ENCODE results near the gene WDPCP.

WDPCP gene

DNA sequence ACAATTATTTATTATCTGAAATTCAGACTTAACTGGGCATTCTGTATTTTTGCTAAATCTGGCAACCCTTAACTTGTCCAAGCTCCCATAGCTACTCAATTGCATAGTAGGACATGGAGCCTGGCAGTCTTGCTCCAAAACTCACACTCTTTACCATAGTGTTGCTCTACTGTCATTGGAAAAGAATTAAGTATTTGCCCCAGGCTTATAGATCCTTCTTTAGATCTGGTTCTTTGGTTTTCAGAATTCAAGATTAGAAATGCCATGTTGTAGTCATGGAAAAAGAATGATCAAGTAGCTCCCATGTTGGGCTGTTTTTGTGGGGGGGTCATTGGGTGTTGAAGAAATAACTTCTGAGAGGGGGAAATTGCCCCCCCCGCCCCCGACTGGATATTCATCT is 240.9 kb downstream of the WDPCP start:
- H3K4me3 ChIP-seq (ENCODE audit: low read depth, low read length): no peak overlapping the region
- DNase-seq (ENCODE audit: low read depth): no peak
- in situ Hi-C loops (cut with HindIII; ENCODE audit: low sequenced_read_pairs): no loop called here
- no peak for TF ChIP-seq CTCF (IDR thresholded peaks at IDR 0.05; ENCODE audit: low read depth, low read length, missing control alignments)

DNA sequence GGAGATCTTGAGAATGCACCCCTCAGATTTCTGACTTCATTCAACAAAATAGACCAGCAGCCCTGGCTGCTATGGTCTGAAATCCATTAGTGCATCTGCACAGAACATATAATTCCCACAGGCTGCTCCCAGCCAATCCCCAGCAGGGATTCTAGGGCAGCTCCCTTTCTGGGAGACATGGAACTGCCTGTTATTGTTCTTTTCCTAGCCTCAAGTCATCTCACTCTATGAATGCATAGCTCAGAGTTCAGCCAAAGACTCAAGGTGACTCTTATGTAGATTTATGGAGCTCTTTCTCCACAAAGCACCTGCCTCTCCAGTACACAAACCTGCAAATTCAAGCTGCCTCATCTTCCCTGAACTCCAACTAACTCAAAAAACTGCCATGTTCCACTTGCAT is 241.9 kb downstream of the WDPCP start:
- in situ Hi-C loops (cut with HindIII; ENCODE audit: low sequenced_read_pairs): no loop called here
- TF ChIP-seq CTCF (IDR thresholded peaks at IDR 0.05; ENCODE audit: low read depth, low read length, missing control alignments): no peak
- H3K4me3 ChIP-seq (ENCODE audit: low read depth, low read length): no peak overlapping the region
- no peak for DNase-seq (ENCODE audit: low read depth)

DNA sequence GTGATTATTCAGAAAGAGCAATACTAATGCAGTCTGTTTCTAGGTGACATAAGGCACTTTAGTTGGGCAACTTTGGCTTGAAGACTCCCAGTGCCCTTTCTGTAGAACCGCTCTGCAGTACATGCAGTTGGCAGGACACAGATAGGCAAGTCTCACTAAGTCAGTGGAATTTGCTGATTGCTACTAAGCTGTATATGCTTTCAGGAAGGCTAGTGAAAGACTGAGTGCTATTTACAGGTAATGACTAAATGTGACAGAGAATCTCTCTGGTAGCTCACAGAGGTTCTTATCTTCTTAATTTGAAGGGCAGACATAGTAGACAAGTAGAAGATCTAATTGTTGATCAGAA is 243.0 kb downstream of the WDPCP start:
- no peak for DNase-seq (ENCODE audit: low read depth)
- no peak overlapping the region for H3K4me3 ChIP-seq (ENCODE audit: low read depth, low read length)
- in situ Hi-C loops (cut with HindIII; ENCODE audit: low sequenced_read_pairs): no loop called here
- no peak for TF ChIP-seq CTCF (IDR thresholded peaks at IDR 0.05; ENCODE audit: low read depth, low read length, missing control alignments)

DNA sequence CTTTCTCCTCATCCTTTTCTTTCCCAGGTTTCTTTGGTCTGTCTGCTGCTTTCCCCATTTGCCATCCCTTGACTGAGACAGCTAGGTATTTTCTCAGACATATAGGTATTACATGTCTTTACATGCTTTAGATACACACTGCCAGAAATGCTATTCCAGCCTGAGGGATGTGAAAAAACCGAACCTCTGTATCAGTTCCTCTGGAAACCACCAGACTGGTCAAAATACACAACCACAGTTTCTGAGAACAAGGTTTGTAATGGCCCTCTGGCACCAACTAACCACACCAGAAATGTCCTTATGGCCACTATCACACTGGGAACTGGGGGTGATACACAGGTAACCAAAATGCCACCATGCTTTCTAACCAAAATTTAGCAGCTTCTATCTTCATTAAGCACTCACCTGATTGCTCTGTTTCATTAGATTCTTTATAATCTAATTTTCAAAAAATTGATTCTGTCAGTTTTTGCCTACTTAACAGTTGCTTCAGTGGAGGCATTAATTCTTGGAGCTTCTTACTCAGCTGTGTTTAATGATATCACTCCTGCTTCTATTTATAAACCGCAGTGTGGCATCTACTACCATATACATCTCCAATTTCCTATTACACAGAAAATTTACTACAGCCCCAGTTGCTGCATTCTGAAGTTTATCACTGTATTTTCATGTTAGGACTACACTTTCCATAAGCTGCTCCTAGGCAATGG is 243.5 kb downstream of the WDPCP start:
- DNase-seq (ENCODE audit: low read depth): no peak
- in situ Hi-C loops (cut with HindIII; ENCODE audit: low sequenced_read_pairs): no loop called here

GRCh38 chr2:63343397-63344109 is 244.7 kb downstream of the WDPCP start:
- no peak for TF ChIP-seq CTCF (IDR thresholded peaks at IDR 0.05; ENCODE audit: low read depth, low read length, missing control alignments)
- H3K4me3 ChIP-seq (ENCODE audit: low read depth, low read length): no peak overlapping the region
- in situ Hi-C loops (cut with HindIII; ENCODE audit: low sequenced_read_pairs): no loop called here
- DNase-seq (ENCODE audit: low read depth): no peak

More for the DNA sequence above, 243.5 kb downstream of the WDPCP start:
- H3K4me3 ChIP-seq (ENCODE audit: low read depth, low read length): no peak overlapping the region
- TF ChIP-seq CTCF (IDR thresholded peaks at IDR 0.05; ENCODE audit: low read depth, low read length, missing control alignments): no peak

DNA sequence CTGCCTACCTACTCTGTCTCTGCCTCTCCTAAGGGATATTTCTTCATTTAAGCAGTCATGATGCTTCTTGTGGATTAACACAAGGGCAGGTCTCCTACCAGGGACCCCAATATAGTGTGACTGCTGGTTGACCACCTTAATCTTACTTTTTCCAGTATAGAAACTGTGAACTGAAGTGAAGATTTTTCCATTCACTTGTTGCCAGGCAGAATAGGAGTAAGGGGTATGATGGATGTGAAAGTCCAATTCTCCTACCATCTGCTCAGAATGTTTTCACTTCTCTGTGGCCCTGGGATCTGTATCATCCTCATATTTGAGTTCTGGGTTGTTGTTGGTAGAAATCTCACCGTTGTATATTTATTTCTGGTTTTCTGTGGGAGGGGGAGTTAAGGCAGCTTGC is 247.8 kb downstream of the WDPCP start:
- in situ Hi-C loops (cut with HindIII; ENCODE audit: low sequenced_read_pairs): no loop called here
- no peak overlapping the region for H3K4me3 ChIP-seq (ENCODE audit: low read depth, low read length)
- TF ChIP-seq CTCF (IDR thresholded peaks at IDR 0.05; ENCODE audit: low read depth, low read length, missing control alignments): no peak
- no peak for DNase-seq (ENCODE audit: low read depth)
